ENCODE data around the gene SNAP91.
"Not testable (repeated sequence)": the region's sequence is repeated elsewhere in the genome, so short reads cannot be mapped to it uniquely, and the experiment has no call there.

SNAP91 gene

DNA sequence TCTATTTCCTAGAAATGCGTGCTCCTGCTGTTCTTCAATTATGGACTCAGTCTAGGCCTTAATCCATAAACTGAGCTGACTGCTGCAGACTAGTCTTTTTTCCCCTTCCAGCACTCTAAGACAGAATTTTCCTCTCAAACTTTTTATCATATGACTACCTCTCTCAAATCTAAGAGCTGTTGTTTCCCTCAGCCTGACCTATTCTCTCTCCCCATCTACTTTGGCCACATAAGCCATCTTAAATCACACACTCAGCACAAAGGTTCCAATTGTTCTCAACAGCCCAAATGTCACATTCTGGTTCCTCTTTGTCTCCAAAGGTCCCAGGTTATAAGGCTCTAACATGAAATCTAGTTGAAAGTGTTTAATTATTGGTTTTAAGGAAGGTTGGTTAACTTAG is 111.4 kb downstream of the SNAP91 start:
- Histone ChIP-seq H3K4me1 (ENCODE audit: control insufficient read depth in 2 of 2, insufficient read depth in 2 of 2, low read length in 2 of 2) (no peaks in the 10 kb centered on the region), H3K9me3 (ENCODE audit: control insufficient read depth in 2 of 2, low read length in 2 of 2) (no peaks in the 10 kb centered on the region), H3K27ac (ENCODE audit: low read depth in 2 of 2, low read length in 2 of 2) (no peak overlapping the region), H3K27me3 (ENCODE audit: control insufficient read depth in 2 of 2, insufficient read depth in 2 of 2, low read length in 2 of 2) (no peaks in the 10 kb centered on the region), H3K36me3 (ENCODE audit: control insufficient read depth in 2 of 2, insufficient read depth in 2 of 2, low read length in 2 of 2) (no peaks in the 10 kb centered on the region), H3K9ac (ENCODE audit: low read depth in 1 of 2, low read length in 2 of 2) (no peak overlapping the region), H3K4me3 (ENCODE audit: low read length in 2 of 2) (no peak overlapping the region)

DNA sequence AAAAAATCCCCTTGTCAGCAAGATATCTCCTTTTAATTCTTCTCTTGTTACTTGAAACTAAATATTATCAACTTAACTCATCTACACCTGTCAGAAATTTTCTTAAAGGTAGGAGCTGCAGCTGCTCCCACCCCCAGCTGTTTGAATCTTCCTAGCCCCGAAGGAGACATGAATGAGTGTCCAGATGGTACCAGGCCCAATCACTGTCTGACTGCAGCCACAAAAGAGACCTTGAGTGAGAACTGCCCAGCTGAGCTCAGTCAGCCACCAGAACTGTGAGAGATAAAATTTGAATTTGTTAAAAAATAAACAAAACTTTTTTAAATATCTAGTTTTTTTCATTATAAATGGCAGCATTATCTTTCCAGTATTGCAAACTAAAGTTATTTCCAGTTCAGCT is 111.8 kb downstream of the SNAP91 start:
- H3K9me3 ChIP-seq (ENCODE audit: control insufficient read depth in 2 of 2, low read length in 2 of 2): no peaks in the 10 kb centered on the region
- H3K9ac ChIP-seq (ENCODE audit: low read depth in 1 of 2, low read length in 2 of 2): no peak overlapping the region
- no peak overlapping the region for H3K27ac ChIP-seq (ENCODE audit: low read depth in 2 of 2, low read length in 2 of 2)
- no peaks in the 10 kb centered on the region for H3K4me1 ChIP-seq (ENCODE audit: control insufficient read depth in 2 of 2, insufficient read depth in 2 of 2, low read length in 2 of 2)
- no peaks in the 10 kb centered on the region for H3K36me3 ChIP-seq (ENCODE audit: control insufficient read depth in 2 of 2, insufficient read depth in 2 of 2, low read length in 2 of 2)
- no peak overlapping the region for H3K4me3 ChIP-seq (ENCODE audit: low read length in 2 of 2)
- H3K27me3 ChIP-seq (ENCODE audit: control insufficient read depth in 2 of 2, insufficient read depth in 2 of 2, low read length in 2 of 2): no peaks in the 10 kb centered on the region

DNA sequence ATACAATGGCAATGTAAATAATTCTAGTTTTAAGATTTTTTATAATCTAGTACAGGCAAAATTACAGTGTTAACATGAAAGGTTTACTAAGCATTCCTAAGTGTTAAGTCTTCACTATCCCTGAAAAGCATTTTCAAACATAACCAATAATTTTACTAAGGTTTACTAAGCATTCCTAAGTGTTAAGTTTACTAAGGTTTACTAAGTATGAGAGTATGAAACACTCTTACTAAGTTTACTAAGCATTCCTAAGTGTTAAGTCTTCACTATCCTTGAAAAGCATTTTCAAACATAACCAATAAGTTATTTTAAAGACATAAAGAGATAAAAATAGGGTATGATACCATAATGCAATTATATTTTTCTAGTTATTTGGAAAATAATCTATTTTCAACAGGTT is 114.0 kb downstream of the SNAP91 start:
- Histone ChIP-seq H3K36me3 (ENCODE audit: control insufficient read depth in 2 of 2, insufficient read depth in 2 of 2, low read length in 2 of 2) (no peaks in the 10 kb centered on the region), H3K27ac (ENCODE audit: low read depth in 2 of 2, low read length in 2 of 2) (no peak overlapping the region), H3K4me1 (ENCODE audit: control insufficient read depth in 2 of 2, insufficient read depth in 2 of 2, low read length in 2 of 2) (no peaks in the 10 kb centered on the region), H3K27me3 (ENCODE audit: control insufficient read depth in 2 of 2, insufficient read depth in 2 of 2, low read length in 2 of 2) (no peaks in the 10 kb centered on the region), H3K9me3 (ENCODE audit: control insufficient read depth in 2 of 2, low read length in 2 of 2) (no peaks in the 10 kb centered on the region), H3K9ac (ENCODE audit: low read depth in 1 of 2, low read length in 2 of 2) (no peak overlapping the region), H3K4me3 (ENCODE audit: low read length in 2 of 2) (no peak overlapping the region)

DNA sequence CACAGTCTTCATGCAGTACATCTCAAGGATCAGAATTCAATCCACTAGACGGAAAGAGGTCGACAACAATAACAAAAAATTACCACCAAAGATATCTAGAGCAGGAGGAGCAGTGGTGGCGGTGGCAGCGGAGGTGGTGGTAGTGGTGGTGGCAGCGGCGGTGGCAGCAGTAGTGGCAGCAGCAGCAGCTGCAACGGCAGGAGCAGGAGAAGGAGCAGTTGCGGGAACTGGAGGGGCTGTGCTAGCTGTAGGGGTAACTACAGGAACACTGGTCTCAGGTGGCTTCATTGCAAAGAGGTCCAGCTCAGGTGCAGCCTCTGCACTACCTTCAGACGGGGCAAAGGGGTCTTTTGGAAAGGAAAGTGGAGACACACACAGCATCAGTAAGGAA is 115.5 kb downstream of the SNAP91 start:
- H3K9ac ChIP-seq (ENCODE audit: low read depth in 1 of 2, low read length in 2 of 2): no peak overlapping the region
- H3K4me3 ChIP-seq (ENCODE audit: low read length in 2 of 2): no peak overlapping the region
- no peaks in the 10 kb centered on the region for H3K36me3 ChIP-seq (ENCODE audit: control insufficient read depth in 2 of 2, insufficient read depth in 2 of 2, low read length in 2 of 2)
- H3K27me3 ChIP-seq (ENCODE audit: control insufficient read depth in 2 of 2, insufficient read depth in 2 of 2, low read length in 2 of 2): no peaks in the 10 kb centered on the region
- no peaks in the 10 kb centered on the region for H3K4me1 ChIP-seq (ENCODE audit: control insufficient read depth in 2 of 2, insufficient read depth in 2 of 2, low read length in 2 of 2)
- no peaks in the 10 kb centered on the region for H3K9me3 ChIP-seq (ENCODE audit: control insufficient read depth in 2 of 2, low read length in 2 of 2)
- no peak overlapping the region for H3K27ac ChIP-seq (ENCODE audit: low read depth in 2 of 2, low read length in 2 of 2)

DNA sequence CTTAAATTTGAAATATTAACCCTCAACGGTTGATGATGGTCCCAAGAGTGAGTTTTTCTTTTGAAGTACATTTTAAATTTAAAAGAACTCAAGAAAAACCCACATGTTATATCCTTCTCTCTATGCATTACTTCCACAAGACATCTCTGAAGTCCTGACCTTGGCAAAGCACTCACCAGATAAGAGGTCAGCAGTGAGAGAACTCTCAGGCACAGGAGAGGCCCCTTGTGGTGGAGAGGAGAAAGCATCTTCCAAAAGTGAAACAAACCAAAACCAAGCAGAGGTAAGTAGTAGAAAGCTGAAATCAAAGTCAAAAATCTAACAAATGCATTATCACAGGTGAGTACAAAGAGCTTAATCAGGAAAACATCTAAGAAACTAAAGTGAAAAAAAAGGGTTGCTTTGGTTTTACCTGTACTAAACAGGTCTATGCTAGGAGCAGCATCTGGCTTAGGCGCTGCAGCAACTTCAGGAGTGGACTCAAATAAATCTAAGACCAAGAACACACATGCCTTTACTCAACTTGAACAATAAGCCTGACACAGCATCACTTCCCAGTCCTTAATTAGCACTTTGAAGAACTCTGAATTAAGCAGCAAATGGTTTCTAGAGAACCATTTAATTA is 116.0 kb downstream of the SNAP91 start:
- no peak overlapping the region for H3K9ac ChIP-seq (ENCODE audit: low read depth in 1 of 2, low read length in 2 of 2)
- no peak overlapping the region for H3K4me3 ChIP-seq (ENCODE audit: low read length in 2 of 2)
- H3K9me3 ChIP-seq (ENCODE audit: control insufficient read depth in 2 of 2, low read length in 2 of 2): no peaks in the 10 kb centered on the region
- H3K27me3 ChIP-seq (ENCODE audit: control insufficient read depth in 2 of 2, insufficient read depth in 2 of 2, low read length in 2 of 2): no peaks in the 10 kb centered on the region
- no peaks in the 10 kb centered on the region for H3K4me1 ChIP-seq (ENCODE audit: control insufficient read depth in 2 of 2, insufficient read depth in 2 of 2, low read length in 2 of 2)
- no peaks in the 10 kb centered on the region for H3K36me3 ChIP-seq (ENCODE audit: control insufficient read depth in 2 of 2, insufficient read depth in 2 of 2, low read length in 2 of 2)
- H3K27ac ChIP-seq (ENCODE audit: low read depth in 2 of 2, low read length in 2 of 2): no peak overlapping the region

DNA sequence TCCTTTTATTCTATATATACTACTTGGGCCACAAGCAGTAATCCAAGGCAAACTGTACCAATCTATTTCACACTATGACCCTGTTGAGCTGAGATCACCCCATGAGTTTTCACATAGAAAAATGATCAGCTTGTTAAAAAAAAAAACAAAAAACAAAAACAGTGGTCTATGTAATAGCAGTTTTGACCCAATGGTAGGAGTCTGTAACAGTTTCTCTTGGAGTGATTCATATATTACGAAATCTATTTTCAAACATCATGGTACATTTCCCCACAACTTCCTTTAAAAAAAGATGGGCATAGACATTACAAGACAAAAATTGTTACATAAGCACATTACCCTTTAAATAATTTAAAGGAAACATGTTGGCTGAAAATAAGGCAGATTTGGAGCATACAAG is 118.5 kb downstream of the SNAP91 start:
- no peak overlapping the region for H3K9ac ChIP-seq (ENCODE audit: low read depth in 1 of 2, low read length in 2 of 2)
- no peaks in the 10 kb centered on the region for H3K36me3 ChIP-seq (ENCODE audit: control insufficient read depth in 2 of 2, insufficient read depth in 2 of 2, low read length in 2 of 2)
- no peak overlapping the region for H3K27ac ChIP-seq (ENCODE audit: low read depth in 2 of 2, low read length in 2 of 2)
- no peak overlapping the region for H3K4me3 ChIP-seq (ENCODE audit: low read length in 2 of 2)
- H3K9me3 ChIP-seq (ENCODE audit: control insufficient read depth in 2 of 2, low read length in 2 of 2): no peaks in the 10 kb centered on the region
- no peaks in the 10 kb centered on the region for H3K27me3 ChIP-seq (ENCODE audit: control insufficient read depth in 2 of 2, insufficient read depth in 2 of 2, low read length in 2 of 2)
- H3K4me1 ChIP-seq (ENCODE audit: control insufficient read depth in 2 of 2, insufficient read depth in 2 of 2, low read length in 2 of 2): no peaks in the 10 kb centered on the region

DNA sequence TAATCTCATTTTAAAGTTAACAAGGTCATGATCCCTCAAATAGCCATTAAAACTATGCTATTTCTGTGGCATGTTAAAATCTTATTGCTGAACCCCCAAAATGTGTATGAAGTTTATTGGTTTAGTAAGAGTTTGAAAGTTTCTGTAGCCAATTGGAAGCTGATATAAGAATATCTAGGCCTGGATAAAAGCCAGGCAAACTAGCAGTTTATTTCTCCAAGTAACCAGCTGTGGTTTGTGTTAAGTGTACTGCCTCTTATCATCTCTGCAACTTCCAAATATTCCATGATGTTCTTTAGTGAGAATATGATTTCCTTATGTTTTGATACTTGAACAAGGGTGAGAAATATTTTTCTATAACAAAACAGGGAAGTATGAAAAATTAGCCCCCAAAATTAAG is 119.8 kb downstream of the SNAP91 start:
- H3K4me1 ChIP-seq (ENCODE audit: control insufficient read depth in 2 of 2, insufficient read depth in 2 of 2, low read length in 2 of 2): no peaks in the 10 kb centered on the region
- H3K9me3 ChIP-seq (ENCODE audit: control insufficient read depth in 2 of 2, low read length in 2 of 2): no peaks in the 10 kb centered on the region
- no peak overlapping the region for H3K9ac ChIP-seq (ENCODE audit: low read depth in 1 of 2, low read length in 2 of 2)
- H3K36me3 ChIP-seq (ENCODE audit: control insufficient read depth in 2 of 2, insufficient read depth in 2 of 2, low read length in 2 of 2): no peaks in the 10 kb centered on the region
- H3K27ac ChIP-seq (ENCODE audit: low read depth in 2 of 2, low read length in 2 of 2): no peak overlapping the region
- no peak overlapping the region for H3K4me3 ChIP-seq (ENCODE audit: low read length in 2 of 2)
- H3K27me3 ChIP-seq (ENCODE audit: control insufficient read depth in 2 of 2, insufficient read depth in 2 of 2, low read length in 2 of 2): no peaks in the 10 kb centered on the region

DNA sequence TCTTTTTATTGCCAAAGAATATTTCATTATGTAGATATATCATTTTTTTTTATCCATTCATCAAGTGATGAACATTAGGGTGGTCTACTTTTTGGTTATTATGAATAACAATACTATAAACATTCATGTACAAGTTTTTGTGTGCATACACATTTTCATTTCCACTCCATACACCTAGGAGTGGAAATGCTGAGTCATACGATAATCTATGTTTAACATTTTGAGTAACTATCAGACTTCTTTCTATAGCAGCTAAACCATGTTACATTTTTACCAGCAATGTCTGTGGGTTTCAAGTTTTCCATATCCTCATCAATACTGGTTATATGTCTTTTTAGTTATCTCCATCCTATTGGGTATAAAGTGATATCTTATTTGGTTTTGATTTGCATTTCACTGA is 130.8 kb downstream of the SNAP91 start:
- H3K4me1 ChIP-seq (ENCODE audit: control insufficient read depth in 2 of 2, insufficient read depth in 2 of 2, low read length in 2 of 2): no peaks in the 10 kb centered on the region
- H3K9me3 ChIP-seq (ENCODE audit: control insufficient read depth in 2 of 2, low read length in 2 of 2): no peaks in the 10 kb centered on the region
- H3K9ac ChIP-seq (ENCODE audit: low read depth in 1 of 2, low read length in 2 of 2): no peak overlapping the region
- no peak overlapping the region for H3K4me3 ChIP-seq (ENCODE audit: low read length in 2 of 2)
- no peaks in the 10 kb centered on the region for H3K27me3 ChIP-seq (ENCODE audit: control insufficient read depth in 2 of 2, insufficient read depth in 2 of 2, low read length in 2 of 2)
- no peaks in the 10 kb centered on the region for H3K36me3 ChIP-seq (ENCODE audit: control insufficient read depth in 2 of 2, insufficient read depth in 2 of 2, low read length in 2 of 2)
- H3K27ac ChIP-seq (ENCODE audit: low read depth in 2 of 2, low read length in 2 of 2): no peak overlapping the region

DNA sequence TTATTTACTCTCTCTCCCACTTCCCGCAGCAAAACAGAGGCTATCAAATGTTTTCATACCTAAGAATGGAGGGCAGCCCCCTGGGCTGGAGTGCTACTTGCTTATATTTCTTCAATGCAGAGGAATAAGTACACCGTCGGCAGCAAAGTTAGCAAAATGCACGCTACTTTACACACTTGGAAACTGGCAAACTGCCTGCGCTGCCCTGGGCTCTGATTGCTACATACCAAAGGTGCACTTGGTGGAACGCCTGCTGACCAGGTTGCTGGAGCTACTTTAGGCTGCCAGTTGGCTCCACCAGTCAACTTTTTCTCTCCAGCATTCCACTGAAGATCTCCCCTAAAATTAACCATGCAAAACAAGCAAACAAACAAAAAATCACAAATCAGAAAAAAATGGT is 134.1 kb downstream of the SNAP91 start:
- no peaks in the 10 kb centered on the region for H3K9me3 ChIP-seq (ENCODE audit: control insufficient read depth in 2 of 2, low read length in 2 of 2)
- H3K36me3 ChIP-seq (ENCODE audit: control insufficient read depth in 2 of 2, insufficient read depth in 2 of 2, low read length in 2 of 2): no peaks in the 10 kb centered on the region
- H3K9ac ChIP-seq (ENCODE audit: low read depth in 1 of 2, low read length in 2 of 2): no peak overlapping the region
- H3K27ac ChIP-seq (ENCODE audit: low read depth in 2 of 2, low read length in 2 of 2): no peak overlapping the region
- H3K27me3 ChIP-seq (ENCODE audit: control insufficient read depth in 2 of 2, insufficient read depth in 2 of 2, low read length in 2 of 2): no peaks in the 10 kb centered on the region
- no peaks in the 10 kb centered on the region for H3K4me1 ChIP-seq (ENCODE audit: control insufficient read depth in 2 of 2, insufficient read depth in 2 of 2, low read length in 2 of 2)
- no peak overlapping the region for H3K4me3 ChIP-seq (ENCODE audit: low read length in 2 of 2)

DNA sequence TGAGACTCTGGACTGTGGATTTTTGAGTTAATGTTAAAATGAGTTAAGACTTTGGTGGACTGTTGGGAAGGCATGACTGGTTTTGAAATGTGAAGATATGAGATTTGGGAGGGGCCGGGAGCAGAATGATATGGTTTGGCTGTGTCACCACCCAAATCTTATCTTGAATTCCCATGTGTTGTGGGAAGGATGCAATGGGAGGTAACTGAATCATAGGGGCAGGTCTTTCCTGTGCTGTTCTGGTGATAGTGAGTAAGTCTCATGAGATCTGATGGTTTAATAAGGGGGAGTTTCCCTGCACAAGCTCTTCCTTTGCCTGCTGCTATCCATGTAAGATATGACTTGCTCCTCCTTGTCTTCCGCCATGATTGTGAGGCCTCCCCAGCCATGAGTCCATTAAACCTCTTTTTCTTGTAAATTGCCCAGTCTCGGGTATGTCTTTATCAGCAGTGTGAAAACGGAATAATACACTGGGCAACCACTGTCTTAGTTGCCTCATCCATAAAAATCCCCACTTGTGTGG is 137.2 kb downstream of the SNAP91 start:
- H3K4me3 ChIP-seq (ENCODE audit: low read length in 2 of 2); H3K27ac ChIP-seq (ENCODE audit: low read depth in 2 of 2, low read length in 2 of 2); H3K9ac ChIP-seq (ENCODE audit: low read depth in 1 of 2, low read length in 2 of 2); H3K36me3 ChIP-seq (ENCODE audit: control insufficient read depth in 2 of 2, insufficient read depth in 2 of 2, low read length in 2 of 2); H3K9me3 ChIP-seq (ENCODE audit: control insufficient read depth in 2 of 2, low read length in 2 of 2); H3K4me1 ChIP-seq (ENCODE audit: control insufficient read depth in 2 of 2, insufficient read depth in 2 of 2, low read length in 2 of 2); H3K27me3 ChIP-seq (ENCODE audit: control insufficient read depth in 2 of 2, insufficient read depth in 2 of 2, low read length in 2 of 2): not testable (repeated sequence)

DNA sequence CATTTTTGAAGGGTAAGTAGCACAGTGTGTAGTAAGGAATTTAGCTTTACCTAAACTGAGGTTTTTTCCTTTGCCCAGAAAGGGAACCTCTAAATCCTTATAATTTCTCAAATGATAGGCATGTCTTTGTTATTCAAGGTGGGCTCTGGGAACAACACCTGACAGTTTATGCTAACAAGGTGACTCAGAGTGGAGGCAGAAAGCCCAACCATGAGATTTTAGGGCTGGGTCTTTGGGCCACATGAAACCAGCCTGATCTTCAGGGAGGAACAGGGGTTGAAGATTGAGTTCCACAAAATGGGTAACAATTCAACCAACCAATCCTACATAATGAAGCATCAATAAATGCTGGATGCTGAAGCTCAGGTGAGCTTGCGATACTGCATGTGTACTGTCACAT is 149.9 kb downstream of the SNAP91 start:
- no peaks in the 10 kb centered on the region for H3K27me3 ChIP-seq (ENCODE audit: control insufficient read depth in 2 of 2, insufficient read depth in 2 of 2, low read length in 2 of 2)
- H3K9me3 ChIP-seq (ENCODE audit: control insufficient read depth in 2 of 2, low read length in 2 of 2): no peaks in the 10 kb centered on the region
- no peaks in the 10 kb centered on the region for H3K36me3 ChIP-seq (ENCODE audit: control insufficient read depth in 2 of 2, insufficient read depth in 2 of 2, low read length in 2 of 2)
- no peak overlapping the region for H3K4me3 ChIP-seq (ENCODE audit: low read length in 2 of 2)
- no peaks in the 10 kb centered on the region for H3K4me1 ChIP-seq (ENCODE audit: control insufficient read depth in 2 of 2, insufficient read depth in 2 of 2, low read length in 2 of 2)
- no peak overlapping the region for H3K9ac ChIP-seq (ENCODE audit: low read depth in 1 of 2, low read length in 2 of 2)
- no peak overlapping the region for H3K27ac ChIP-seq (ENCODE audit: low read depth in 2 of 2, low read length in 2 of 2)

Measured in mucosa of rectum (tissue), 2 donors.